GM21529 (cell line): ENCODE measurements around the gene ENOX1.

Experiments
- ATAC-seq: cut with Tn5 transposase; IDR thresholded peaks from one replicate; pipeline ENCODE4 v1.9.1; 2021; ENCODE audit not compliant: unreplicated experiment

Gene ENOX1

DNA sequence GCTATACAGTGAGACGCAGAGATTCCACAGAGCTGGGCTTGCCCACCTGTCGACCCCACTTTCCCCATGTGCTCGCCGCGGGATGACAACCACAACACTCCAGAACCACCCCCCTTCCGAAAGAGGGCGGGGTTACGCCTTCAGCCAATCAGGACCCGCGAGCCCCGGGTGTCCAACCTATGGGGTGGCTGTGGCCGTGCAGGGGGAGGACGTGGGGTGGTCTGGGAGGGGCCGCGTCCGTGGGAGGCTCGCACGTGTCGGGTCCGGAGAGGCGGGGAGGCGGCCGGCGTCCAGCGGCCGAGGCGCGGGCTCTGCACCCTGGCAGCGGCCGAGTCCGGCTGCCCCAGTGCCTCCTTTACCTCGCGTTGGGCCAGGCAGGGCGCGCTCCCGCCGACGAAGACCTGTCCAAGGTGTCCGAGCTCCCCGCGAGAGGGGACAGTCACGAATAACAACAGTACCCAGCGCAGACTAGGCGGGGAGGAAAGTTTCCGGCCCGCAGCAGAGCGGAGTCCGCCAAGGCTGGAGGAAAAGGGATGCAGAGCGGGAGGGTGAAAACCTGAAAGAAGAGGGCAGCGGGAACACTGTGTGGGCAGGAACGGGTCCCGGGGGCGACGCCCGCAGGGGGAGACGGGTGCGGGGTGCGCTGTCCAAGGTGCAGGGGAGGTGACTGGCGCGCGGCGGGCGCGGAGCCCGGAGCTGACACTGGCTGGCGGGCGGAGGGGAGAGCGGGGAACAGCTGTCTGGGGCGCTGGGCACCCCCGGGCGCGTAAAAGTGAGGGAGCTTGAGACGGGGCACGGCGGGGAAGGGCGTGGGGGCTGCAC lies 911 bp downstream of the ENOX1 start:
- ATAC-seq, result no peak

DNA sequence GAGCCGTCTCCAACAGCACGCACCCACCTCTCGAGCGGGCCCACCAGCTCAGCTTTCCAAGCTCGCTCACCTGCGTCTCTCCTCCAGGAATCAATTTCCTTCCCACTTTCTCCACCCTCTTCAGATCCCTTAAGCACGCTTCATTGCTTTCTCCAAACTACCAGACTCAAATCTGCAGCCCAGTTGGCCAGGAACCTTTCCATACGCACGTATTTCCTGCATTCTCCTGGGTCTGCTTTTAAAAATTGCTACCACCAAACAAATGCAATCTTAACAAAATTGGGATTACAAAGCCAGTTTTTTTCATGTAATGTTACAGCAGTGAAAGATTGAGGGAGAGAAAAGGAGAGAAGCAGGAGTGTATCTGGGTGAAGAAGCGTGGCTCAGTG lies 1.5 kb downstream of the ENOX1 start:
- no peak for ATAC-seq

DNA sequence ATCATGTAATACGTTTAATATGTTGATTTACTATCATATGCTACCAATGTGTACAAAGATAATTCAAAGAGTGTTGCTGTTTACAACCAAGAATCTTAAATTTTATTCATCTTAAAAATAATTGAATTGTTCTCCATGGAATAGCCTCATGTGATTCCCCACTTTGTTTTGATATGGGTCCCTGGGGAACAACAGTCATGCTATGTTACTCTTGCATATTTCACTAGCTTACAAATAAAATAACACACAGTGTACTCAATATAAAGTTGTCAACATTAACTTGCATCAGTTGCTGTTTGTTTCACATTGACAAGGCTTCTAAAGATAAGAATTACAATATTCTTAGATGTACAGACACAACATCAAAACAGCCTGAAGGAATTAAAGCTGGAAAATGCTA lies 2.3 kb downstream of the ENOX1 start:
- ATAC-seq, result no peak

DNA sequence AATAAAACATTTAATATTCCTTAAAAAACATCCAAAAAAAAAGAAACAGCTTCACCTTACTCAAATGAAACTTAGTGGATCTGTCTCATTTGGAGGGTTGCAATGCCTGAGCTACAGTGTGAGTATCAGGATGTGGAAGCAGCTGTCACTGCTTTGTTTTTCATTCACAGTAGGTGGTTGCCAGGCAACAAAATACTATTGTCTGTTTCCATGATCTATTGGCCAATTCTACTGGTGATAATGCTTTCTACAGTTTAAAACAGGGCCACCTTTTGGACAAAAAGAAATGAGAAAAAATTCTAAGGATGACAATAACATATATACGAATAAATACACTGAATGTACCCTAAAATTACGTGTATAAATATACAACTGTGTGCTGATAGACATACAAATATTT lies 3.0 kb downstream of the ENOX1 start:
- no peak for ATAC-seq

- no peak for ATAC-seq
Measured at GRCh38 chr13:43782686-43783085, 4.1 kb downstream of the ENOX1 start.

DNA sequence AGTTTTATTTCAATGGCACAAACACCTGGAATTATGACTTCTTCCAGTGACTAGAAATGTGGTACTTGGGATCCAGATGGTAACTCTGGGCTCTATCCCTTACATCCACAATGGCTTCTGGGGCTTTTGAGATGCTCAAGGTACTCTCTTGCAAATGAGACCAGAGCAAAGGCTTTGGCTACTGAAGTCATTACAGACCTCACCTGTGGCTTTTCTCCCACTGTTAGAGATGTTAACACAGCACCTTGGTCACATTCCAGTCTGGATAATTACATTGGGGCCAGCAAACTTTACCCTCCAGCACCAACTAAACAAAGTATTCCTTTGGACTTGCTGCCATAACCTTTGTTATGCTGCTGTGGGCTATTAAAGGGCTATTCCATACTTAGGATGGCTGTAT lies 6.1 kb downstream of the ENOX1 start:
- ATAC-seq, result no peak

DNA sequence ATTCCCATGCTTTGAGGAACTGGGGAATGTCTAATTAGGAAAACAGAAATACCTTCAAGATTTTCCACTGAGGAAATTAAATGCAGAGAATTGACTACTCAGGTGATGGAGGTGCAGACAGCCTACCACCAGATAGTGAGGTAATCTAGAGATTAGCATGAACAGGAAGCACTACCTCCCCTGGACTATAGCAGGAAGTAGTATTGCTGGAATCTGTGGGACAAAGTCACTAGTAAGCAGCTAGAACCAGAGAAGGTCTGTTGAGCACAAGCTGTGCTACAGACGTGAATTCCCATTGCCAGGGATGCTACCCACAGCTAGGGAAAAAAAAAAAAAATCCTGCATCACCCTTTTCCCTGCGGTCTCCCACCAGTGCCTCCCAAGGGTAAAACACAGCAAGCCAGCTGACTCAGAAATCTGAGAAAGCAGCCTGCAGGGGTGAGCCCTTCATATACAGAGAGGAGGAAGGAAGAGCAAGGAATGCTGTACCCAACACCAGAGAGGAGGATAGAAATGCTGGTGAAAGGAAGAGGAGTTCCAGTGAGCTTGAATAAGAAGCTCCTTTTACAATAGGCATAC lies 10.2 kb downstream of the ENOX1 start:
- no peak for ATAC-seq

- no peak for ATAC-seq
Measured at GRCh38 chr13:43776006-43776405, 10.8 kb downstream of the ENOX1 start.

DNA sequence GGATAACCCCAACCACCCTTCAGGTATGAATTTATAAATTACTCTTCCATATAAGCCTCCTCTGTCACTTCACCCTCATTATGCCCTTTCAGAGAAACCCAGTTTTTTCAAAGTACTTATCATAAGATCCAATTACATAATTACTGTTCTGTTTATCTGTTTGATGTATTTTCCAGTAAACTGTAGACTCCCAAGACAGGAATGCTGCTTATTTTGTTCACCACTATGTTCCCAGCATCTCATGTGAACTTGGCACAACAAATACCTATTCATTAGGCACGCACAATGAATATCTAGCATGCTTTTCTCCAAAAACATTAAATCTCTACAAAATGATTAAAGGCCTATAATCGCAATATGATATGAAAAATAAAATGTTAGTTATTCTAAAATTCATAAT lies 13.2 kb downstream of the ENOX1 start:
- no peak for ATAC-seq

DNA sequence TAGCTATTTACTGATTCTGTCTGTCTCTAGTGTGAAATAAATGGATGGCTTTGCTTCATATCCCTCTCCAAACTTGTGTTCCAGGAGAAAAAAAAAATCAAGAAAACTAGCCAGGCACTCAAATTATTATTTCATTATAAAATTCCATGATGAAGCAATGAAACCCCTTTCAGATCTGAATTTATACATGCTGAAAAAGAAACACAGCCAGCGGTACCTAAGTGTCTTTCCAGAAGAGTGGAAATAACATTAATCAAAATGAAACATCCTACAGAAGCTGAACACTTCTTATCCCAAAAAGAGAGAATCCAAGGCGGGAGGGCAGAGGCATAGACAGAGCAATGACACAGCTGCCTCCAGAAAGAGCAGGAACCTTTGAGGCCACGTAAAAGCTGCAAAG lies 15.9 kb downstream of the ENOX1 start:
- ATAC-seq, result no peak

GRCh38 chr13:43769529-43769928 lies 17.2 kb downstream of the ENOX1 start:
- ATAC-seq, result no peak

GRCh38 chr13:43767341-43767931 lies 19.3 kb downstream of the ENOX1 start:
- ATAC-seq, result no peak

DNA sequence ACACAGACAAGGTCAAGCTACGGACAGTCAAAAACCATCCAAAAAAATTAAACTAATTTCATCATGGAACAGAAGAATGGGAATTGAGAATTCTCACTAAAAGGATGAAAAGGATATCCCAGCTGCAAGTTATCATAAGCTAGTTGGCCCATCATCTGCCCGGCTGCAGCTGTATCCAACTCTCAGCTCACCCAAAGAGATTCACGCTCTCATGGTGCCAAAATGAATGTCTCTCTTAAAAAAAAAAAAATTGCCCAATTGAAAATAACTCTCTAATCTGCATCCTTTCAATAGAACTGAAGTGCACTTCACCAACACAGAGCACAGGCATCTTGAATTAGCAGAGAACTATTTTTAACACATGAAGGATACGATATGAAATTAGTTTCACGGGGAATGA lies 20.0 kb downstream of the ENOX1 start:
- ATAC-seq, result no peak

DNA sequence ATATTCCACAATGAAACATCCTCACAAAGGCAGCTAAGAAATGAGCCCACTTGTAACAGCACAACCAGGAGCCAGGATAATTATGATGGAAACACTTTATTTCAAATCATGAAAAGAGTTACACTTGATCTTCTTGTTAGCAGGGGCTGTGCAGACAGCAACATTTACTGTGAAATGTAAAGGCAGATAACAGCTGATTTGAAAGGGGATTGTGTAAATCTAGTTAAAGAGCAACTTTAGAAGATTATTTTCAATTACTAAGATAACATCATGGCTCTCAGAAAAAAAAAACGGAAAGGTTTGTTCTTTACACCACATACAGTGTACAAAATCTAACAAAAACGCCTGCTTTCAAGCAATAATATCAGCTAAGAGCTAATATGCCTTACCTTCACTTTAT lies 22.4 kb downstream of the ENOX1 start:
- ATAC-seq, result no peak

- no peak for ATAC-seq
Measured at GRCh38 chr13:43763143-43763759, 23.5 kb downstream of the ENOX1 start.

DNA sequence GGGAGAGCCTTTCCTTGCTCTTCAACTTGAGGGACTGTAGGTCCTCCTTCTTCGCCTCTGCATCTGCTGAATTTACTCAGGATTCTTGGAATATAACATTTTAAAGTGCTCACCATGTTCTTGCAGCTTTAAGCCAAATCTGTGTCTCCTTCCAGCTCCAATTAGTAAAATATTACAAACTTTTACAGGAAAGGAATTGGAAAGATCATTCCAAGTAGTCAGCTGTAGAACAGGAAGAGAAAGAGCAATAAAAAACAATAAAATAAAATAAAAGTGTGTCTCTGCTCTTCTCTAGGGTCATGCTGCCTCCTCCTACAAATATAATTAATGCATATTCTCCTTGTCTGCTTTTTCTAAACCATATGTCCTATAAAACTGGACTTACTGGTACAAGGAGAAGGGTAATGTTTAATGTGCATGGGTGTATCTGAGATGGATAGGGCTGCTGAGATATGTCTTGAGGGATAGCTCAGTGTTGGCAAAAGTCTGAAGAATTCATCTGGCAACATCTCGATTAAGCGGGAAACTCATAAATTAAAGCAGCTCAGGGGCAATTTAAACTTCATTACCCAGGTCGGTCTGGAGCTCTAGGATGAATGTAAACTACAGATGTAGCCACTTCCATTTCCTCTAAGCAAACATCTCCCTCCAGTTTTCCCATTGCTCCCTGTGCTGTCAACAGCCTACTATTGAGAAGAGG lies 25.0 kb downstream of the ENOX1 start:
- ATAC-seq, result no peak

- ATAC-seq, result no peak
Measured at GRCh38 chr13:43760257-43760656, 26.5 kb downstream of the ENOX1 start.

GRCh38 chr13:43758834-43759233 lies 27.9 kb downstream of the ENOX1 start:
- ATAC-seq, result peak; percentile 84

- no peak for ATAC-seq
Measured at GRCh38 chr13:43757266-43757665, 29.5 kb downstream of the ENOX1 start.

GRCh38 chr13:43755844-43756243 lies 30.9 kb downstream of the ENOX1 start:
- ATAC-seq, result no peak

DNA sequence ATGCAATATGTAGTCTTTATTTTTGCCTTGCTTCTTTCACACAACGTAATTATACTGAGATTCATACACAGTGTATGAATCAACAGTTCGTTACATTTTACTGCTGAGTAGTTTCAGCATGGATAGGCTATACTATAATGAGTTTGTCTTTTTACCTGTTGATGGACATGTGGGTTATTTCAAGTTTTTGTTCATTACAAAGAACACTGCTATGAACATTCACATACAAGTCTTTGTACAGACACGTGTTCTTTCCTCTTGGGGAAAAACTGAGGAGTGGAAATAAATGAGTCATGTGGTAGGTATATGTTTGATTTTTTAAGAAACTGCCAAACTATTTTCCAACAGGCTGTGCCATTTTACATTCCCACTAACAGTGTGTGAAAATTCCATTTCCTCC lies 35.1 kb downstream of the ENOX1 start:
- ATAC-seq, result no peak
